Calu3 (cell line): ENCODE measurements around the gene XPO5. TPM values are rescaled to one million over a fixed set of nuclear protein-coding genes. Genes with fewer than 3 reads are reported as not detected.
"Not testable (repeated sequence)": the region's sequence is repeated elsewhere in the genome, so short reads cannot be mapped to it uniquely, and the experiment has no call there.

ENCODE experiments used
- BruUV-seq: library from RNA; stranded (reverse); fragments of 400-500 nt; replicated peaks from 2 replicates; lab custom pipeline; 2021; lab: Mats Ljungman, UMichigan
- CTCF ChIA-PET: fragments of 300-600 bp; sonication (Branson Sonifier 250); formaldehyde crosslinking; loops from one replicate; lab custom pipeline; 2022; ENCODE audit warnings: antibody characterized with exemption; lab: Charles Lee
- DNase-seq: peaks from one replicate; pipeline ENCODE4 v3.0.0; 2022
- H3K27ac Mint-ChIP-seq: one replicate; pipeline ENCODE4 v1.8.0; 2022; ENCODE audit warnings: mixed read lengths; ENCODE audit not compliant: unreplicated experiment
- H3K27me3 Mint-ChIP-seq: one replicate; pipeline ENCODE4 v1.8.0; 2022; ENCODE audit warnings: mixed read lengths; ENCODE audit not compliant: unreplicated experiment
- H3K36me3 Mint-ChIP-seq: one replicate; pipeline ENCODE4 v1.8.0; 2022; ENCODE audit warnings: mild to moderate bottlenecking, moderate library complexity, mixed read lengths; ENCODE audit not compliant: insufficient read depth, unreplicated experiment
- H3K4me1 Mint-ChIP-seq: one replicate; pipeline ENCODE4 v1.8.0; 2022; ENCODE audit warnings: mild to moderate bottlenecking, low read depth, mixed read lengths; ENCODE audit not compliant: unreplicated experiment
- H3K4me3 Mint-ChIP-seq: one replicate; pipeline ENCODE4 v1.8.0; 2022; ENCODE audit warnings: mild to moderate bottlenecking, low read depth, moderate library complexity, mixed read lengths; ENCODE audit not compliant: unreplicated experiment
- H3K9me3 Mint-ChIP-seq: one replicate; pipeline ENCODE4 v1.8.0; 2022; ENCODE audit warnings: low read depth, mixed read lengths; ENCODE audit not compliant: unreplicated experiment
- intact Hi-C: fragments of 100-400 bp; cut with micrococcal nuclease; formaldehyde crosslinking; loops from one replicate; pipeline ENCODE4 v1.10.0; 2022; ENCODE audit not compliant: unreplicated experiment
- total RNA-seq: library from RNA; stranded (reverse); gene quantifications from 2 replicates; pipeline ENCODE4 v1.2.3, GENCODE V29; 2022
- TF ChIP-seq, protein P1 (sequence below): fragments of 200-600 bp; IDR thresholded peaks from one replicate; pipeline ENCODE4 v1.8.0; 2022; ENCODE audit warnings: antibody characterized with exemption; ENCODE audit not compliant: unreplicated experiment

The XPO5 gene
- total RNA-seq, 1 experiment from 2014 or later: 131 TPM

- intact Hi-C loops: no loop called here
- Mint-ChIP-seq H3K27me3 (peaks cover 13% of the 10 kb centered on the region), H3K4me3 (no peak overlapping the region), H3K27ac (no peak overlapping the region), H3K36me3 (peaks cover 63% of the 10 kb centered on the region), H3K4me1 (peaks cover 7% of the 10 kb centered on the region), H3K9me3 (no peaks in the 10 kb centered on the region)
- CTCF ChIA-PET: interaction anchor here (1.1 kb wide), 1 partner anchor 134 kb away, joined by 5 read pairs; the partner anchor contains the start of gene ZNF318
- DNase-seq: no peak
- TF ChIP-seq, protein P1, sequence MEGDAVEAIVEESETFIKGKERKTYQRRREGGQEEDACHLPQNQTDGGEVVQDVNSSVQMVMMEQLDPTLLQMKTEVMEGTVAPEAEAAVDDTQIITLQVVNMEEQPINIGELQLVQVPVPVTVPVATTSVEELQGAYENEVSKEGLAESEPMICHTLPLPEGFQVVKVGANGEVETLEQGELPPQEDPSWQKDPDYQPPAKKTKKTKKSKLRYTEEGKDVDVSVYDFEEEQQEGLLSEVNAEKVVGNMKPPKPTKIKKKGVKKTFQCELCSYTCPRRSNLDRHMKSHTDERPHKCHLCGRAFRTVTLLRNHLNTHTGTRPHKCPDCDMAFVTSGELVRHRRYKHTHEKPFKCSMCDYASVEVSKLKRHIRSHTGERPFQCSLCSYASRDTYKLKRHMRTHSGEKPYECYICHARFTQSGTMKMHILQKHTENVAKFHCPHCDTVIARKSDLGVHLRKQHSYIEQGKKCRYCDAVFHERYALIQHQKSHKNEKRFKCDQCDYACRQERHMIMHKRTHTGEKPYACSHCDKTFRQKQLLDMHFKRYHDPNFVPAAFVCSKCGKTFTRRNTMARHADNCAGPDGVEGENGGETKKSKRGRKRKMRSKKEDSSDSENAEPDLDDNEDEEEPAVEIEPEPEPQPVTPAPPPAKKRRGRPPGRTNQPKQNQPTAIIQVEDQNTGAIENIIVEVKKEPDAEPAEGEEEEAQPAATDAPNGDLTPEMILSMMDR: no peak
- BruUV-seq: no TSS peak
These were observed 72.4 kb downstream of the XPO5 start for GRCh38 chr6:43503443-43503842.

GRCh38 chr6:43502666-43503065 is 73.2 kb downstream of the XPO5 start:
- no peak for DNase-seq
- Mint-ChIP-seq H3K27ac (no peak overlapping the region), H3K4me3 (no peak overlapping the region), H3K9me3 (no peaks in the 10 kb centered on the region), H3K4me1 (peaks cover 7% of the 10 kb centered on the region), H3K36me3 (peaks cover 64% of the 10 kb centered on the region), H3K27me3 (peaks cover 5% of the 10 kb centered on the region)
- CTCF ChIA-PET: no interaction called here
- no TSS peak for BruUV-seq
- intact Hi-C loops: no loop called here
- TF ChIP-seq, protein P1: no peak

DNA sequence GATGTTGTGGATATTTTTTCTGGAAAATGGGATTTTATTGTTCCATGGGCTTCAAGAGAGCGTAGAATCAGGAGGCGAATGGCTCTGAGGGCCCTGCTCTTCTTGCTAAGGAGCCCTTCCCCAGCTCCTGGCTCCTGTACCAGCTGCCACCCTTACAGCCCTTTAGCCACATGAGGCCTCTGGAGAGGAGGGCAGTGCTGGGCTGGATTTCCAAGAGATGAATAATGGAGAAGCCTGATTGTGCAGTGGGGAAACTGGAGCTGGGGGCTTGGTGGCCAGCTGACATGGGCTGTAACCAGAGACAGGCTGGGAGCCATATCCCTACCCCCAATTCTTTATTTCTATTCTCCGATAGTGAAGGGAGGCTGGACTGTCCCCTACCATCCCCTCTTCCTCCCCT is 74.9 kb downstream of the XPO5 start:
- DNase-seq: no peak
- intact Hi-C loops: no loop called here
- Mint-ChIP-seq H3K4me1 (peaks cover 14% of the 10 kb centered on the region), H3K9me3 (no peaks in the 10 kb centered on the region), H3K4me3 (no peak overlapping the region), H3K36me3 (peaks cover 59% of the 10 kb centered on the region), H3K27ac (no peak overlapping the region), H3K27me3 (no peaks in the 10 kb centered on the region)
- TF ChIP-seq, protein P1: no peak
- CTCF ChIA-PET: interaction anchor here (0.7 kb wide), 1 partner anchor 469 kb away, joined by 3 read pairs; no protein-coding TSS in a partner anchor
- no TSS peak for BruUV-seq

DNA sequence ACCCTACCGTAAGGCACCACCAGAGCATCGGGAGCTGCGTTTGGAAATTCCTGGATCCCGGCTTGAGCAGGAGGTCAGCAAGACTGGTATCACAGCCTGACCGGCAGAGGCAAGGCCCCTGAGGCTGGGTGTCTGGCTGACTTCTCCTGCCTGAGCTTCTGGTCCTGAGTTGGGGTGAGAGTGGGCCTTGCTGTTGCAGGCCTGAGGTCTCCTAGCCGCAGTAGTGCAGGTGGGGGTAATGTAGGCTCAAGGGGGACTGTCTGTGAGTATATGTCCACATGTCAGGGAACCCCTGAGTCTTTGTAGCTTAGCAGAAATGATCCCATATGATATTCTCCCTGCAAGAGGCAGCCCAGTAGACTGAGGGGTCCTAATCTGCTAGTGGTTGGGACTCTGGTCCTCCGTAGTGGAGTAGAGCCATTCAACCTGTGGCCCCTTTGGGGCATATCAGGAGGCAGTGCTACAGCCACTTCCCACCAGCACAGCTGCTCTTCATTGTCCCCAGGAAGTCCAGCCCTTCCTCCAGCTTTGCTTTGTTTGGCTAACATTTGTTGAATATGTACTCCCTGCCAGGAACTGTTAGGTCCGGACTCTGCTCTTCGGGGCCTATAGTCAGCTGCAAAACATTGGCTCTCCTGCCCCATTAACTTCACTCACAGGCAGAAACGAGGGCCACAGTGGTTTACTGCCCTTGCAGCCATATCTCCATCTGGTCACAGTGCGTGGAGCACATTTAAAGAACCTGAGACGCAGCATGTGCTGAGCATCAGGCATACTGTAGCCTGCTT is 76.6 kb downstream of the XPO5 start:
- intact Hi-C loops: no loop called here
- Mint-ChIP-seq H3K27ac (no peak overlapping the region), H3K27me3 (no peaks in the 10 kb centered on the region), H3K4me1 (peaks cover 26% of the 10 kb centered on the region), H3K4me3 (no peak overlapping the region), H3K36me3 (peaks cover 61% of the 10 kb centered on the region), H3K9me3 (no peaks in the 10 kb centered on the region)
- no TSS peak for BruUV-seq
- CTCF ChIA-PET: no interaction called here
- no peak for DNase-seq
- TF ChIP-seq, protein P1: no peak

DNA sequence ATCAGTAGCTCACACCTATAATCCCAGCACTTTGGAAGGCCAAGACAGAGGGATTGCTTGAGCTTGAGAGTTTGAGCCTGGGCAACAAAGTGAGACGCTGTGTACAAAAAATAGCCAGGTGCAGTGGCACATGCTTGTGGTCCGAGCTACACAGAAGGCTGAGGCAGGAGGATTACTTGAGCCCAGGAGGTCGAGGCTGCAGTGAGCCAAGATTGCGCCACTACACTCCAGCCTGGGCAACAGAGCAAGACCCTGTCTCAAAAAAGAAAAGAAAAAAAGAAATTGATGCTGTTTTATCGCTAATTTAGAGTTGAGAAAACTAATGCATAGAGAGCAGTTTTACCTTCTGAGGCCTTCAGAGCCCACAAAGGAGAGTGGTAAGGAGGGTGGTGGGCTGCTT is 77.5 kb downstream of the XPO5 start:
- H3K4me1 Mint-ChIP-seq: peaks cover 28% of the 10 kb centered on the region
- peaks cover 55% of the 10 kb centered on the region for H3K36me3 Mint-ChIP-seq
- H3K27me3 Mint-ChIP-seq, BruUV-seq, H3K9me3 Mint-ChIP-seq, H3K27ac Mint-ChIP-seq, DNase-seq, intact Hi-C loops, H3K4me3 Mint-ChIP-seq: not testable (repeated sequence)
- CTCF ChIA-PET: interaction anchor here (0.5 to 1.1 kb wide), 3 partner anchors 9 to 321 kb away, joined by 4 to 9 read pairs (median 9); no protein-coding TSS in a partner anchor
